GM18907 (cell line): ENCODE results near the gene CAPN12.
"Not testable (repeated sequence)": the region's sequence is repeated elsewhere in the genome, so short reads cannot be mapped to it uniquely, and the experiment has no call there.

Experiments used
- ATAC-seq: cut with Tn5 transposase; IDR thresholded peaks from one replicate; pipeline ENCODE4 v1.9.1; 2021; ENCODE audit warnings: mild to moderate bottlenecking, moderate library complexity; ENCODE audit not compliant: unreplicated experiment

The CAPN12 gene

DNA sequence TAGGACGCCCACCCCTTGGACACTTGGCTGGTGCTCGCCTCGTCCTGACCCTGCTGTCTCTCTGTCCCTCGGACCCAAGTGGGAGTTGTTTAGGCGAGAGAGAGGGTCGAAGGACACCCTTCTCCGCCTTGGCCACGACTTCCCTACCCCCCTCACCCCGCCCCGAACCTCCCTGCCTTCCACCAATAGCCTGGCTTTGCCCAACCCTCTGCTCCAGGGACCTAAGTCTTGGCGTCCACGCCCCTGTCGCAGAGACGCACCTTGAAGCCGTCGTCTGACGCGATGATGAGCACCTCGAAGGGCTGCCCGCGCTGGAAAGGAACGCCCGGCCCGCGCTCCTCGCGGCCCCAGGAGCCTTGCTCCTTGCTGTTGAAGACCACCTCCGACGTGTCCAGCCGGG lies 27.3 kb upstream of the CAPN12 start:
- ATAC-seq, result not testable (repeated sequence)

DNA sequence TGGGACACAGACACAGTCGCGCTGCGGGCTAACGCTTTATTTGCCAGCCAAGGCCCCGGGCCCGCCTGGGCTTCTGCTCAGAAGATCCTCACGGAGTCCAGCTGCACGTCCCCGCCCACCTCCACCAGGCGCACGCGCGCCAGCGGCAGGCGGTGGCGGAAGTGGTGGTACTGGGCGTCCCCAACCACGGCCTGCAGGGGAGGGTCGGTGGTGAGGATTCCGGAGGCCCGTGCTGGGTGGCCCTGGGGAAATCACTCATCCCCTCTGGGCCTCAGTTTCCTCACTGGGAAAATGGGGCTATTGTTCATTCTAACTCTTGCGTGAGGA lies 26.6 kb upstream of the CAPN12 start:
- ATAC-seq, result not testable (repeated sequence)

DNA sequence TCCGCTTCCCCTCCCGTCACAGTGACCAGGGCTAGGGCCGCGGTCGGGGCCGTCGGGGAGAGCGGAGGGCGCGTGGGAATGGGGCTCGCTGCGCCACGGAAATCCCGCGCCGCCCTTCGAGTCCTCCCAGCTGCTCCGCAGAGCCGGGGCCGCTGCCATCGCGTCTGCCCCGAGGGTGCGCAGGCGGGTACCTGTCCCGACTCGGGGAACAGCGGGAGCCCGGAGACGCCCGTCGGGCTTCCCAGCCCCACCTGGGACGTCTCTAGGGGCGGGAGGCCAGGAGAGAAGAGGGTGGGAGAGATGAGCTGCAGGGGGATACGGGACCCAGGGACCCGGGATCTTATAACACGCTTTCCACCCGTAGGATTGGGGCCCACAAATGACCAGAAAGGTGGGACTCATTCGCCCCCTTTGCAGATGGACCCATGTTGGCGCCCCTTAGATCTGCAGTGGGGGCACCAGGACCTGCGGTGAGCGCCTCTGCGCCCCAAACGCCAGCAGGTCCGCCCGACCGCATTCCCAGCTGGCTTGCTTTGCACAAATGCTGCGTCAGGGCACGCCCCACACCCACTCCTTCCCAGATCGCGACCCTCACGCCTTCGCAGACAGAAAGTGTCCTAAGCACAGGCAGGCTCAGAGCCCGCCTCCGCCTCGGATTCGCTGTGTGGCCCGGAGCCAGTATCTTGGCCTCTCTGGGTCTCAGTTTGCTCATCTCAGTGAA lies 26.1 kb upstream of the CAPN12 start:
- ATAC-seq, result peak; percentile 16

DNA sequence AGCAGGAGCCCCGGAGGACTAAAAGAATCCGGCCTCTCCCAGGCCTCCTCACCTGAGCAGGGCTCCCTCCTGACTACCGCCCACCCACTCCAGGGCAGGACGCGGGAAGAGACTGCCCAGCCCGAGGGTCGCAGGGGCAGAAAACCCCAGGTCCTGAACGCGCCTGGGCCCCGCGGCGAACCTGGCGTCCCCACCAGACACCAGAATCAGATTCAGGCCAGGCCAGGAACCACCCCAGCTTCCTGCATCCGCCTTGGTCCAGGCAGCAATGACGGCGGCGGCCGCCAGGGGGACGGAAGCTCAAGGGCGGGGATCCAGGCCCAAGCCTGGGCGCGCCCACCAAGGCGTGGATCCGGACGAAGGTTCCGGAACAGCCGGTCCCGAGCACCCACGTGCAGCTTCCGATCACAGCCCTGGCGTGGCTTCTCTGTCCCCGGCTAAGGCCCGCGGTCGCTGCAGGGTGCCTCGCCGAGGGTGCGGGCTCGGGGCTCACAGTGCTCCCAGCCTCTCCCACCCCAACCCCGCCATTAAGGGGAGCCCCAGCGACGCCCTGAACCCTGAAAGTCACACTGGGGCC lies 25.4 kb upstream of the CAPN12 start:
- ATAC-seq, result peak; percentile 67

DNA sequence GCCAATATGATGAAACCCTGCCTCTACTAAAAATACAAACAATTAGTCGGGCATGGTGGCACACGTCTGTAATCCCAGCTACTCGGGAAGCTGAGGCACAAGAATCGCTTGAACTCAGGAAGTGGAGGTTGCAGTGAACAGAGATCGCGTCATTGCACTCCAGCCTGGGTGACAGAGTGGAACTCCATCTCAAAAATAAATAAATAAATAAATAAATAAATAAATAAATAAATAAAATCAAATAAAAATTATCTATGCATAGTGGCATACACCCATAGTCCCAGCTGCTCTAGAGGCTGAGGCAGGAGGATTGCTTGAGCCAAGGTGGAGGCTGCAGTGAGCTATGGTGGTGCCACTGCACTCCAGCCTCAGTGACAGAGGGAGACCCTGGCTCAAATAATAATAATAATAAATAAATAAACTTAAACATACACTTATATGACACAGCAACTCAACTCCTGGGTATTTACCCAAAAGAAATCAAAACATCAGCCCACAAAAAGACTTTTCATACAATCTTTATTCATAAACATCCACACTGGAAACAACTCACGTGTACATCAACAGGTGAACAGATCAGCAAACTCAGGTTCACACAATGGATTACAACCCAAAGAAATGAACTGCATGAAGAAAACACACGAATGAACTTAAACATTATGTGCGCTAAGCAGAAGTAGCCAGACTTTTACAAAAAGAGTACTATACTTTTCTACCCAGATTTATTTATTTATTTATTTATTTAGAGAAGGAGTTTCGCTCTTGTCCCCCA lies 22.2 kb upstream of the CAPN12 start:
- no peak for ATAC-seq

DNA sequence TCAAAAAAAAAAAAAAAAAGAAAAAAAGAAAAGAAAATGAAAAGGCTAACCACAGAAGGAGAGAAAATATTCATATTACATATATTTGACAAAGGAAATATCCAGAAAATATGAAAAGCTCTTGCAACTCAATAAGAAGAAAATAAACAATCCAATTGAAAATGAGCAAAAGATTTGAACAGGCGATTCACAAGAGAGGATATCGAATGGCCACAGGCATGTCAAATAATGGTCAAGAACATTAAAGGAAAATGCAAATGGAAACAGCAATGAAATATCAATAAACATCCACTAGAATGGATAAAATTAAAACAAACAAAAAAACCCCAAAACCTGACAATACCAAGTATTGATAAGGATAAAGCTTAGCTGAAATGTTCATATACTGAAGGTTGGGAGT lies 20.9 kb upstream of the CAPN12 start:
- ATAC-seq, result no peak

DNA sequence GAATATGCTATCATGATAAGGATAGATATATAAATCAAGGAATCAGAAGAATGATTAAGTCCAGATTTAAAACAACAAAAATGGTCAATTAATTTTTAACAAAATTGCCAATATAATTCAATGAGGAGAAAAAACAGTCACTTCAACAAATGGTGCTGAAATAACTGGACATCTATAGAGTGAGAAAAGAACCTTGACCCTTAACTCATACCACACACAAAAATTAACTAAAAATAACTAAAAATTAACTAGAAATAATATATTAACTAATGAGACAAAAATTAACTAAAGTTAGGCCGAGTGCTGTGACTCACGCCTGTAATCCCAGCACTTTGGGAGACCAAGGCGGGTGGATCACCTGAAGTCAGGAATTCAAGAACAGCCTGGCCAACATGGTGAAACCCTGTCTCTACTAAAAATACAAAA lies 19.5 kb upstream of the CAPN12 start:
- no peak for ATAC-seq

DNA sequence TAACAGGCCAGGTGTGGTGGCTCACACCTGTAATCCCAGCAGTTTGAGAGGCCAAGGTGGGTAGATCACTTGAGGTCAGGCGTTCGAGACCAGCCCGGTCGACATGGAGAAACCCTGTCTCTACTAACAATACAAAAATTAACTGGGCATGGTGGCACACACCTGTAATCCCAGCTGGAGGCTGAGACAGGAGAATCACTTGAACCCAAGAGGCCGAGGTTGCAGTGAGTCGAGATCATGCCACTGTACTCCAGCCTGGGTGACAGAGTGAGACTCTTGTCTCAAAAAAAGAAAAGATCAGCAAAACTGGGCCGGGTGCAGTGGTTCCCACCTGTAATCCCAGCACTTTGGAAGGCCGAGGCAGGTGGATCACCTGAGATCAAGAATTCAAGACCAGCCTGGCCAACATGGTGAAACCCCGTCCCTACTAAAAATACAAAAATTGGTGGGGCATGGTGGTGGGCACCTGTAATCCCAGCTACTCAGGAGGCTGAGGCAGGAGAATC lies 17.7 kb upstream of the CAPN12 start:
- ATAC-seq, result not testable (repeated sequence)

DNA sequence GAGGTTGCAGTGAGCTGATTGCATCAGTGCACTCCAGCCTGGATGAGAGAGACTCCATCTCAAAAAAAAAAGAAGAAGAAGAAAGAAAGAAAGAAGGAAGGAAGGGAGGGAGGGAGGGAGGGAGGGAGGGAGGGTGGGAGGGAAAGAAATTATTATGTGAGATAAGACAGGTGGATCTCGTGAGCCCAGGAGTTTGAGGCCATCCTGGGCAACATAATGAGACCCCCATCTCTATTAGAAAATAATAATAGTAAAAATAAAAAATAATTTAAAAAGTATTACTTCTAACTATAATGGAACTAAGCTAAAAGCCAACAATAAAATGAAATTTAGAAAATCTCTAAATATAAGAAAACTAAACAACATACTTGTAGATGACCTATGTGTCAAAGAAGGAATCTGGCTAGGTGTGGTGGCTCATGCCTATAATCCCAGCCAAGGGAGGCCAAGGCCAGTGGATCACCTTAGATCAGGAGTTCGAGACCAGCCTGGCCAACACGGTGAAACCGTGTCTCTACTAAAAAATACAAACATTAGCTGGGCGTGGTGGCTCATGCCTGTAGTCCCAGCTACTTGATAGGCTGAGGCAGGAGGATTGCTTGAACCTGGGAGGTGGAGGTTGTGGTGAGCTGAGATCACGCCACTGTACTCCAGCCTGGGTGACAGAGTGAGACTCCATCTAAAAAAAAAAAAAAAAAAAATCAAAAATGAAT lies 16.7 kb upstream of the CAPN12 start:
- ATAC-seq, result not testable (repeated sequence)

DNA sequence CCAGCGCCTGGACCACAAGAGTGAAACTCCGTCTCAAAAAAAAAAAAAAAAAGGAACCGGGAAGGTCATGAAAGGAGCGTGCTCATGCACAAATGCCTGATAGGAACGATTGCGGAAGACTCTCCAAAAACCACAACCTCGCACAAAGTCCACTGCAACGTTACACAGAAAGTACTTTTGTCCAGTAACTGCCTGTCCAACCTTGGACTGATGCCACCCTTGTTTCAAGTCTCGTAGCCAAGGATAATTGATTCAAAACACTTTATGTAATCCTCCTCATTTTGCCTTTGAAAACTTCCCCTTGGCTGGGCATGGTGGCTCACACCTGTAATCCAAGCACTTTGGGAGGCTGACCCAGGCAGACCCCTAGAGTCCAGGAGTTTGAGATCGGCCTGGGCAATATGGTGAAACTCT lies 15.3 kb upstream of the CAPN12 start:
- no peak for ATAC-seq

DNA sequence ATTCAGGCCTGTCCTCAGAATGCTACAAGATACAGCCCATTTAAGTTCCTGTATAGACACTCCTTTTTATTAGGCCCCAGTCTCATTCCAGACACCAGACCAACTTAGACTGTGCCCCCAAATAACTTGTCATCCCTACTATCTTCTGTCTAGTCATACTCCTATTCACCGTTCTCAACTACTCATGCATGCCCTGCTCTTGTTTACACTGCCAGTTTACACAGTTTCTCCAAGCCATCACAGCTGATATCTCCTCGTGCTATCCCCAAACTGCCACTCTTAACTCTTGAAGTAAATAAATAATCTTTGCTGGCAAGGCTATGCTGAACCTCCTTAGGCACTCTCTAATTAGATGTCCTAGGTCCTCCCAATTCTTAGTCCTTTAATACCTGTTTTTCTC lies 9.9 kb upstream of the CAPN12 start:
- not testable (repeated sequence) for ATAC-seq

DNA sequence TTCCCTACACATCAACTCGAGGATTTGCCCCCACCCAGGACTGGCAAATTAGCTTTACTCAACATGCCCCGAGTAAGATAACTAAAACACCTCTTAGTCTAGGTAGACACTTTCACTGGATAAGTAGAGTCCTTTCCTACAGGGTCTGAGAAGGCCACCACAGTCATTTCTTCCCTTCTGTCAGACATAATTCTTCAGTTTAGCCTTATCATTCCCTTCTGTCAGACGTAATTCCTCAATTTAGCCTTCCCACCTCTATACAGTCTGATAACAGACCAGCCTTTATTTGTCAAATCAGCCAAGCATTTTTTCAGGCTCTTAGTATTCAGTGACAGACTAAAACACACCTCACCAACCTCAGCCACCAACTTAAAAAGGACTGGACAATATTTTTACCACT lies 9.5 kb upstream of the CAPN12 start:
- ATAC-seq, result not testable (repeated sequence)

DNA sequence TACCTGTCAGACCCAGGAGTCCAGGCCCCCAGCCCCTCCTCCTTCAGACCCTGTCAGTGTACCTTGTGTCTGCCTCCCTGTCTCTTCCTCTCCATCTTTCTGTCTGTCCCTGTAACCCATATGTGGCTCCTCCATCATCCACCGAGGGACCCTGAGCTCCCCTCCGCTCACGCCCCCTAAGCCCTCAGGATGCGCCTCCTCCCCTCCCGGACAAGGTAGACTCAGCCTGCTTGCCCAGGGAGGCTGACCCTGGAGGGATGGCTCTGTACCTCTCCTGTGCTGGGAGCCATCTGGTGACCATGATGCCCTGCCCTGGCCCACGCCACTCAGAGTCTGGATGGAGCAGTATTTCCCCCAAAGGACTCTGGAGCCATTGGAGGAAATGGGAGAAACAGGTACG lies 1.0 kb upstream of the CAPN12 start:
- ATAC-seq, result no peak

DNA sequence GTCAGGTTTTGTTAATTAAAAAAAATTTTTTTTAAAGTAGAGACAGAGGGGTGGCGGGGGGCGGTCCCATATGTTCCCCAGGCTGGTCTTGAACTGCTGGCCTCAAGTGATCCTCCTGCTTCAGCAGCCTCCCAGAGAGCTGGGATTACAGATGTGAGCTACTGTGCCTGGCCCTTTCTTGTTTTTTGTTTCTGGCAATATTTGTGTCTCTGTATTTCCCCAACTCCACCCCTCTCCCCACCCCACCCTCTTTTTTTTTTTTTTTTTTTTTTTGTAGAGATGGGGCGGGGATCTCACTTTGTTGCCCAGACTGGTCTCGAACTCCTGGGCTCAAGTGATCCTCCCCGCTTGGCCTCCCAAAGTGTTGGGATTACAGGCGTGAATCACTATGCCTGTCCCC lies 600 bp upstream of the CAPN12 start:
- no peak for ATAC-seq

DNA sequence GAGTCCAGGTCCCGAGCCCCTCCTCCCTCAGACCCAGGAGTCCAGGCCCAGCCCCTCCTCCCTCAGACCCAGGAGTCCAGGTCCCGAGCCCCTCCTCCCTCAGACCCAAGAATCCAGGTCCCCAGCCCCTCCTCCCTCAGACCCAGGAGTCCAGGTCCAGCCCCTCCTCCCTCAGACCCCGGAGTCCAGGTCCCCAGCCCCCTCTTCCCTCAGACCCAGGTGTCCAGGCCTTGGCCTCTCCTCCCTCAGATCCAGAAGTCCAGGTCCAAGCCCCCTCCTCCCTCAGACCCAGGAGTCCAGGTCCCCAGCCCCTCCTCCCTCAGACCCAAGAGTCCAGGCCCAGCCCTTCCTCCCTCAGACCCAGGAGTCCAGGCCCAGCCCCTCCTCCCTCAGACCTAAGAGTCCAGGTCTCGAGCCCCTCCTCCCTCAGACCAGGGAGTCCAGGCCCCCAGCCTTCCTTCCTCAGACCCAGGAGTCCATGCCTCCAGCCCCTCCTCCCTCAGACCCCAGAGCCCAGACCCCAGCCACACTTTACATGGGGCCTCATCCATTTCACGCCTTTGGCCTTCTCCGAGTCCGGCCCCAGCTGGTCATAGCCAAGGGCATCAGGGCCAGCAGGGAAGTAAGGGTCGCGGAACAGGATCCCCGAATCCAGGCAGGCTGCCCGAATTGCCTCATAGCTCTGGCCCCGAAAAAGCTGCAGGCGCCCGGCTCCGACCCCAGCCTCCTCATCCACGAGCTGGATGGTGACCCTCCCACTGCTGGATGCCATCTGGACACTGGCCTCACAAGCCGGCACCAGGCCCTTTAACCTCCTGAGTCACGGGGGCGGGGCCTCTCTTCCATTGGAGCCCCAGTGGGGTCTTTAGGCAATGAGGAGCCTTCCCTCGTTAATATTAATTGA lies 628 bp downstream of the CAPN12 start:
- ATAC-seq, result no peak

DNA sequence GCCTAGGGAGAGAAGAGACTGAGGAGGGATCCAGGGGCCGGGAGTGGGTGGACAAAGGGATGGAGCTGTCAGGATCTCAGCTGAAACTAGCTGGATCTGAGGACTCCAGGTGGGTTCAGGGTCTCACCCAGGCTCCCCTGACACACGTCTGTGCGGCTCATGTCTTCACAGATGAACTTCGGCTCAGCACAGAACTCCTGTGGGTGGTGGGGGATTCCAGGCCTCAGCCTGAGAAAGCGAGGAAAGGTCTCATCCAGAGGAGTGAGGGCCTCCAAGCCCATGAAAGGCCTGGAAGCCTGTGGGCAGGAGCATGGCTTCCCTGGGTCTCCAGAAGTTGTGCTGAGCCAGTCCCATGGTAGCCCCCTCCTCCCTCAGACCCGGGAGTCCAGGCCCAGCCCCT lies 1.4 kb downstream of the CAPN12 start:
- no peak for ATAC-seq

DNA sequence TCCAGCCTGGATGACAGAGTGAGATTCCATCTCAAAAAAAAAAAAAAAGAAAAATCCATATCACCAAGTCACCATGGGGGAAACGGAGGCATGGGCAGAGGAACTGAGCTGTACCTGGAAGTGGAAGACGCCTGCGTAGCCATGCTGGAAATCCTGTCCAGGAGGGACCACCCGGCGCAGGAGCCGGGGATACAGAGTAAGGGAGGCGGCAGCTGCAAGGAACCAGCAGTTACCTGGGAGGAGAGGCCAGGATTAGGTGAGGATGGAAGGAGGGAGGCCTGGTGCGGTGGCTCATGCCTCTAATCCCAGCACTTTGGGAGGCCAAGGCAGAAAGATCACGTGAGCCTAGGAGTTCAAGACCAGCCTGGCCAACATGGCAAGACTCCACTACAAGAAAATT lies 2.0 kb downstream of the CAPN12 start:
- no peak for ATAC-seq

DNA sequence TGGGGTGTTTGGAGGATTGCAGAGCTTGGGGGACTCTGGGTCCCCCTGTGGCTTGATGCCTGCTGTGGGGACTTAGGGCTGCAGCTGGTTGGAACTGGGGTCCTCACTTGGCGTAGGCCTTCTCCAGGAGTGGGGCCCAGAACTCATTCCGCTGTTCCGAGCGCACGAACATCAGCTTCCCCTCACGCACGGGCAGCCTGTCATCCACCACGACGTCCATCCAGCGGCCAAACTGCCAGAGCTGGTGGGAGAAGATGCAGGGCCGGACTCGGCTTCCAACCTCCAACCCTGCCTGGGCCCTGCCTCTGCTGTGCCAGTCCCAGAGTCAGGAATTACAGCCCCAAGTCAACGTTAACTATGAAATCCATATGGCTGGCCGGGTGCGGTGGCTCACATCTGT lies 2.6 kb downstream of the CAPN12 start:
- no peak for ATAC-seq

DNA sequence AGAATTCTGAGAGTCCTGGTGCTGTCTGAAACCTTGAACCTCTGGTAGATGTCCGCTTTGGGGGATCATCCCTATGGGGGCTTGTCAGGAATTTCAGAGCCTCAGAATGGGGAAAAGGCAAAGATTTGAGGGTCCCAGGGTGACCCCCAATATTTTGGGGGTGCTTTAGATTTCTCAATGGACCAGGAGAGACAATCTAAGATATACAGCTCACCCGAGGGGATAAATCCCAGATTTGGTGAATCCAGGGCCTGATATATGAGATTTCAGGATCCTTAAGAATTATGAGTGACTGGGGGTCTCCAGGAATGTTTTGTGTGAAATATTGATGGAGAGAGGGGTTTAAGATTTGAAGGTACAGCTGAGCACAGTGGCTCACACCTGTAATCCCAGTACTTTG lies 3.3 kb downstream of the CAPN12 start:
- no peak for ATAC-seq

DNA sequence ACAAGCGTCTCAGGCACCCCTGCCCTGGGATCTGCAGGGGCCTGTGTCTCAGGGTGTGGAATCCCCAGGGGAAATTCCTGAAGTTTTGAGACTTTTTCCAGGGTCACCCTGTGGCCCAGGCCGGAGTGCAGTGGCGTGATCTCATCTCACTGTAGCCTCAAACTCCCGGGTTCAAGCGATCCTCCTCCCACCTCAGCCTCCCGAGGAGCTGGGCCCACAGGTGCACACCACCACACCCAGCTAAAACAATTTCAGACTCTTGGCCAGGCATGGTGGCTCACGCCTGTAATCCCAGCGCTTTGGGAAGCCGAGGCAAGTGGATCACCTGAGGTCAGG lies 4.0 kb downstream of the CAPN12 start:
- ATAC-seq, result no peak
